ENCODE data around the gene GPX2. TPM values are rescaled to one million over a fixed set of nuclear protein-coding genes. Genes with fewer than 3 reads are reported as not detected.

GPX2 gene
- total and polyA plus RNA-seq, 2 experiments from 2014 or later: not detected

GRCh38 chr14:64938972-64939816 lies 3.4 kb downstream of the GPX2 start:
- H3K9me3 ChIP-seq (ENCODE audit: low read depth): no peaks in the 10 kb centered on the region
- peaks cover 4% of the 10 kb centered on the region for H3K4me1 ChIP-seq (ENCODE audit: low read depth)
- H3K27me3 ChIP-seq: no peaks in the 10 kb centered on the region
- no peak for DNase-seq (ENCODE audit: low read depth in 1 of 2, low spot score in 1 of 2)
- no peak for TF ChIP-seq CTCF (IDR thresholded peaks at IDR 0.05; ENCODE audit: low read depth, low read length)
- H3K36me3 ChIP-seq: no peaks in the 10 kb centered on the region
- H3K27ac ChIP-seq: no peak overlapping the region
- H3K4me3 ChIP-seq: no peak overlapping the region

- H3K4me1 ChIP-seq (ENCODE audit: low read depth): peaks cover 4% of the 10 kb centered on the region
- DNase-seq (ENCODE audit: low read depth in 1 of 2, low spot score in 1 of 2): peak; percentile 13 to 26
These were observed 4.7 kb downstream of the GPX2 start for GRCh38 chr14:64937821-64938193.

GRCh38 chr14:64937171-64937820 lies 5.2 kb downstream of the GPX2 start:
- no peaks in the 10 kb centered on the region for H3K9me3 ChIP-seq (ENCODE audit: low read depth)
- peaks cover 4% of the 10 kb centered on the region for H3K4me1 ChIP-seq (ENCODE audit: low read depth)
- no peaks in the 10 kb centered on the region for H3K27me3 ChIP-seq
- H3K27ac ChIP-seq: peak overlapping the region; percentile 42
- no peak overlapping the region for H3K4me3 ChIP-seq
- TF ChIP-seq CTCF (IDR thresholded peaks at IDR 0.05; ENCODE audit: low read depth, low read length): no peak
- H3K36me3 ChIP-seq: peaks cover 11% of the 10 kb centered on the region
- peak in 1 of 2 donors; percentile 54 for DNase-seq (ENCODE audit: low read depth in 1 of 2, low spot score in 1 of 2)

More at GRCh38 chr14:64937821-64938193, 4.7 kb downstream of the GPX2 start:
- peak; percentile 30 for TF ChIP-seq CTCF (IDR thresholded peaks at IDR 0.05; ENCODE audit: low read depth, low read length)
- no peak overlapping the region for H3K4me3 ChIP-seq
- no peaks in the 10 kb centered on the region for H3K9me3 ChIP-seq (ENCODE audit: low read depth)
- no peak overlapping the region for H3K27ac ChIP-seq
- H3K27me3 ChIP-seq: no peaks in the 10 kb centered on the region
- peaks cover 8% of the 10 kb centered on the region for H3K36me3 ChIP-seq

GRCh38 chr14:64935508-64935907 lies 7.0 kb downstream of the GPX2 start:
- Histone ChIP-seq H3K9me3 (ENCODE audit: low read depth) (no peaks in the 10 kb centered on the region), H3K27me3 (no peaks in the 10 kb centered on the region), H3K4me3 (no peak overlapping the region), H3K36me3 (peaks cover 22% of the 10 kb centered on the region), H3K27ac (no peak overlapping the region), H3K4me1 (ENCODE audit: low read depth) (peaks cover 4% of the 10 kb centered on the region)
- DNase-seq (ENCODE audit: low read depth in 1 of 2, low spot score in 1 of 2): no peak
- no peak for TF ChIP-seq CTCF (IDR thresholded peaks at IDR 0.05; ENCODE audit: low read depth, low read length)

GRCh38 chr14:64934338-64934929 lies 8.1 kb downstream of the GPX2 start:
- no peak for TF ChIP-seq CTCF (IDR thresholded peaks at IDR 0.05; ENCODE audit: low read depth, low read length)
- H3K9me3 ChIP-seq (ENCODE audit: low read depth): no peaks in the 10 kb centered on the region
- H3K27ac ChIP-seq: no peak overlapping the region
- DNase-seq (ENCODE audit: low read depth in 1 of 2, low spot score in 1 of 2): no peak
- peaks cover 22% of the 10 kb centered on the region for H3K36me3 ChIP-seq
- no peaks in the 10 kb centered on the region for H3K27me3 ChIP-seq
- peaks cover 4% of the 10 kb centered on the region for H3K4me1 ChIP-seq (ENCODE audit: low read depth)
- H3K4me3 ChIP-seq: no peak overlapping the region
